Fibroblast of lung (primary cell): Measurements from ENCODE around the gene SNX12.

Source experiments
- EZH2 ChIP-seq: IDR thresholded peaks from 2 replicates; pipeline ENCODE4 v1.5.1; 2012; ENCODE audit warnings: low read length, control low read depth, mild to moderate bottlenecking; ENCODE audit errors: missing control alignments
- TF ChIP-seq, protein P1 (sequence below), 2 donors: IDR thresholded peaks in 1 of 2; conservative IDR thresholded peaks in 1 of 2; 1 replicate in 1 of 2; 2 replicates in 1 of 2; pipeline ENCODE4 v1.5.1; 2011 to 2012; ENCODE audit warnings: low read length in 2 of 2, control low read depth in 1 of 2, inconsistent platforms in 1 of 2, low read depth in 1 of 2, mild to moderate bottlenecking in 1 of 2

GRCh38 chrX:71095981-71096759 is 28.0 kb upstream of the SNX12 start:
- TF ChIP-seq, protein P1, sequence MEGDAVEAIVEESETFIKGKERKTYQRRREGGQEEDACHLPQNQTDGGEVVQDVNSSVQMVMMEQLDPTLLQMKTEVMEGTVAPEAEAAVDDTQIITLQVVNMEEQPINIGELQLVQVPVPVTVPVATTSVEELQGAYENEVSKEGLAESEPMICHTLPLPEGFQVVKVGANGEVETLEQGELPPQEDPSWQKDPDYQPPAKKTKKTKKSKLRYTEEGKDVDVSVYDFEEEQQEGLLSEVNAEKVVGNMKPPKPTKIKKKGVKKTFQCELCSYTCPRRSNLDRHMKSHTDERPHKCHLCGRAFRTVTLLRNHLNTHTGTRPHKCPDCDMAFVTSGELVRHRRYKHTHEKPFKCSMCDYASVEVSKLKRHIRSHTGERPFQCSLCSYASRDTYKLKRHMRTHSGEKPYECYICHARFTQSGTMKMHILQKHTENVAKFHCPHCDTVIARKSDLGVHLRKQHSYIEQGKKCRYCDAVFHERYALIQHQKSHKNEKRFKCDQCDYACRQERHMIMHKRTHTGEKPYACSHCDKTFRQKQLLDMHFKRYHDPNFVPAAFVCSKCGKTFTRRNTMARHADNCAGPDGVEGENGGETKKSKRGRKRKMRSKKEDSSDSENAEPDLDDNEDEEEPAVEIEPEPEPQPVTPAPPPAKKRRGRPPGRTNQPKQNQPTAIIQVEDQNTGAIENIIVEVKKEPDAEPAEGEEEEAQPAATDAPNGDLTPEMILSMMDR (conservative IDR thresholded peaks at IDR 0.05 in 1 of 2, IDR thresholded peaks at IDR 0.05 in 1 of 2; ENCODE audit: low read depth in 1 of 2, low read length in 2 of 2): no peak
- TF ChIP-seq EZH2: no peak
